ENCODE measurements around the gene TINAGL1.

- TF ChIP-seq EZH2phosphoT487 (IDR thresholded peaks at IDR 0.05; ENCODE audit: insufficient read depth, low read depth) = no peak
- TF ChIP-seq EZH2 (IDR thresholded peaks at IDR 0.05; ENCODE audit: insufficient read depth, poor library complexity, severe bottlenecking) = no peak
Observed at GRCh38 chr1:31588751-31589515, 12.6 kb downstream of the TINAGL1 start.
